Measurements from ENCODE around the gene NPVF. TPM values are rescaled to one million over a fixed set of nuclear protein-coding genes. Genes with fewer than 3 reads are reported as not detected.

Gene NPVF
- total and polyA plus RNA-seq, 5 experiments from 2014 or later = not detected

- no peaks in the 10 kb centered on the region for H3K36me3 Mint-ChIP-seq
- no peak overlapping the region for H3K4me3 Mint-ChIP-seq
- POLR2A ChIA-PET = no interaction called here
- no peak overlapping the region for H3K27ac Mint-ChIP-seq
- ATAC-seq (no peak), DNase-seq (no peak)
- H3K4me1 Mint-ChIP-seq = no peaks in the 10 kb centered on the region
- H3K9me3 Mint-ChIP-seq = no peaks in the 10 kb centered on the region
- peaks cover 12 to 33% (median 29%) of the 10 kb centered on the region in 5 donors for H3K27me3 Mint-ChIP-seq
These were observed 10.1 kb downstream of the NPVF start for GRCh38 chr7:25218191-25218590.

GRCh38 chr7:25216837-25217236, 11.4 kb downstream of the NPVF start:
- no peaks in the 10 kb centered on the region for H3K4me1 Mint-ChIP-seq
- no peaks in the 10 kb centered on the region for H3K36me3 Mint-ChIP-seq
- POLR2A ChIA-PET = no interaction called here
- peaks cover 13 to 30% (median 27%) of the 10 kb centered on the region in 5 donors for H3K27me3 Mint-ChIP-seq
- DNase-seq = peak in 3 of 10 donors; percentile 39 to 50 (median 48)
- H3K4me3 Mint-ChIP-seq = no peak overlapping the region
- no peaks in the 10 kb centered on the region for H3K9me3 Mint-ChIP-seq
- H3K27ac Mint-ChIP-seq = no peak overlapping the region
- ATAC-seq = peak in 1 of 2 donors; percentile 29

GRCh38 chr7:25215694-25216335, 12.5 kb downstream of the NPVF start:
- POLR2A ChIA-PET = no interaction called here
- H3K27me3 Mint-ChIP-seq = peaks cover 10 to 25% (median 21%) of the 10 kb centered on the region in 5 donors
- ATAC-seq = no peak

GRCh38 chr7:25208525-25209221, 19.6 kb downstream of the NPVF start:
- H3K27me3 Mint-ChIP-seq = peaks cover 16 to 59% (median 19%) of the 10 kb centered on the region in 5 donors
- H3K36me3 Mint-ChIP-seq = no peaks in the 10 kb centered on the region
- no peak overlapping the region for H3K27ac Mint-ChIP-seq
- POLR2A ChIA-PET = no interaction called here
- no peak for DNase-seq
- ATAC-seq = no peak
- H3K4me1 Mint-ChIP-seq = no peaks in the 10 kb centered on the region
- H3K4me3 Mint-ChIP-seq = no peak overlapping the region
- H3K9me3 Mint-ChIP-seq = peaks cover 0 to 5% (median 0%) of the 10 kb centered on the region in 9 donors

More at GRCh38 chr7:25215694-25216335, 12.5 kb downstream of the NPVF start:
- Mint-ChIP-seq H3K4me1 (no peaks in the 10 kb centered on the region), H3K27ac (no peak overlapping the region), H3K9me3 (no peaks in the 10 kb centered on the region), H3K4me3 (no peak overlapping the region), H3K36me3 (no peaks in the 10 kb centered on the region)
- no peak for DNase-seq

- POLR2A ChIA-PET = no interaction called here
- H3K36me3 Mint-ChIP-seq = no peaks in the 10 kb centered on the region
- ATAC-seq (no peak), DNase-seq (no peak)
- H3K9me3 Mint-ChIP-seq = peaks cover 0 to 5% (median 0%) of the 10 kb centered on the region in 9 donors
- no peaks in the 10 kb centered on the region for H3K4me1 Mint-ChIP-seq
- no peak overlapping the region for H3K27ac Mint-ChIP-seq
- H3K4me3 Mint-ChIP-seq = no peak overlapping the region
- peaks cover 19 to 59% (median 19%) of the 10 kb centered on the region in 5 donors for H3K27me3 Mint-ChIP-seq
These were observed 20.4 kb downstream of the NPVF start for GRCh38 chr7:25207887-25208286.

GRCh38 chr7:25206765-25207164, 21.5 kb downstream of the NPVF start:
- Mint-ChIP-seq H3K27me3 (peaks cover 14 to 48% (median 18%) of the 10 kb centered on the region in 5 donors), H3K4me1 (no peaks in the 10 kb centered on the region)
- POLR2A ChIA-PET = no interaction called here

DNA sequence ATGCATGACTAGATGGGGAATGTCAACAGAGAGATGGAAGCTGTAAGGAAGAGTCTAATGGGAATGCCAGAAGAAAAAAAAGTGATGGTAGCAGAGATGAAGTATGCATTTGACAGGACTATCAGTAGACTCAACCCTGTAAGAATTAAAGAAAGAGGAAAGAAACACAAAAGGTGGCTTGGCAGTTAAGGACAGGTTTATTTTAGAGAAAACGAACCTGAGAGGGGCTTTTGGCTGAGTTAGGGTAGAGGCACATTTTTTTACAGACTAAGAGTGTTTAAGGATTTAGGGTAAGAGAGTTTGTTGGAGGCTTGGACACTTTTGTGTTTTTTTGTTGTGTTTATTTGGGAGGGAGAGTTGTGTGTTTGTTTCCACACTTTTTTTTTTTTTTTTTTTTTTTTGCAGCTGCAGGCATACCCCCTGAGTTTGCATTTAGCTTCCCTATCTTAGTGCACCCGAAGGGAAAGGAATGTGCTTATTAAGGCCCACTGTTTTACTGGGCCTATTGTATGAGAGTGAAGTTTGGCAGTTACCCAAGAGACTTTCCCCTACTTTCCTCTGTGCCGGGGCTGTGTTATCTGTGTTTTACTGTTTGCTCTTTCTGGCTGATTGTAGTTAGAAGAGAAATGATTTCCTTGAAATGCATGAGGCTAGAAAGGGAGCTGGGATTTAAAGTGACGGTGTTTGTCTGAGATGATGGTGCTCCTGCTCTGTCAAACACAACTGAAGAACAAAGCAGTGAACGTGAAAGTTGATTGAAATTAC, 32.0 kb downstream of the NPVF start:
- Mint-ChIP-seq H3K4me1 (no peaks in the 10 kb centered on the region), H3K9me3 (peaks cover 0 to 13% (median 0%) of the 10 kb centered on the region in 9 donors), H3K36me3 (peaks cover 0 to 10% (median 0%) of the 10 kb centered on the region in 3 donors), H3K27ac (no peak overlapping the region), H3K4me3 (no peak overlapping the region), H3K27me3 (peaks cover 0 to 14% (median 3%) of the 10 kb centered on the region in 5 donors)
- no peak for DNase-seq
- ATAC-seq = no peak
- POLR2A ChIA-PET = no interaction called here

More at GRCh38 chr7:25206765-25207164, 21.5 kb downstream of the NPVF start:
- H3K27ac Mint-ChIP-seq = no peak overlapping the region
- H3K4me3 Mint-ChIP-seq = no peak overlapping the region
- H3K36me3 Mint-ChIP-seq = no peaks in the 10 kb centered on the region
- H3K9me3 Mint-ChIP-seq = peaks cover 0 to 5% (median 0%) of the 10 kb centered on the region in 9 donors
- ATAC-seq = no peak
- no peak for DNase-seq

DNA sequence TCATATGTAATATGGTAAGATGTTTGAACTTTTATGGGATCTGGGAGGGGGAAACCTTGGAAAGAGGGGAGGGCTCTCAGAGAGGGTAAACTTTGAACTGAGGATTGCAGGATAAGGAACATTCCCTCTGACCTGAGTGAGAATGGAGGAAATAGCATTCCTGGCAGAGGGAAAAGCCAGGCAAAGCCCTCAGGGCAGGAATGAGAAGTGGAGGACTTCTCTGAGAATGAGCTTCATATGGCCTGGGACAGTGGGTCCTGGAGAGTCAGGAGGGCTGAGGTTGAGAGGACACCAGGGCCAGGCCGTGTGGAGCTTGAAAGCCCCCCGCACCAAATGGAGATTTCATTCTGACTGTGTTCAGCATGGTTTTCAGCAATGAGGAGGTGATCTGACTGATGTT, 34.2 kb downstream of the NPVF start:
- Mint-ChIP-seq H3K4me3 (no peak overlapping the region), H3K36me3 (peaks cover 0 to 10% (median 0%) of the 10 kb centered on the region in 3 donors), H3K27ac (no peak overlapping the region), H3K27me3 (peaks cover 0 to 14% (median 3%) of the 10 kb centered on the region in 5 donors), H3K4me1 (no peaks in the 10 kb centered on the region), H3K9me3 (peaks cover 0 to 13% (median 0%) of the 10 kb centered on the region in 9 donors)
- POLR2A ChIA-PET = no interaction called here
- ATAC-seq = no peak
- DNase-seq = no peak

GRCh38 chr7:25192043-25192442, 36.2 kb downstream of the NPVF start:
- Mint-ChIP-seq H3K4me3 (no peak overlapping the region), H3K9me3 (peaks cover 0 to 13% (median 0%) of the 10 kb centered on the region in 9 donors), H3K36me3 (peaks cover 0 to 10% (median 1%) of the 10 kb centered on the region in 3 donors), H3K4me1 (no peaks in the 10 kb centered on the region), H3K27me3 (peaks cover 0 to 12% (median 5%) of the 10 kb centered on the region in 5 donors), H3K27ac (no peak overlapping the region)
- POLR2A ChIA-PET = no interaction called here
- ATAC-seq = no peak
- no peak for DNase-seq

- peaks cover 0 to 13% (median 0%) of the 10 kb centered on the region in 9 donors for H3K9me3 Mint-ChIP-seq
- no peak overlapping the region for H3K4me3 Mint-ChIP-seq
- DNase-seq (no peak), ATAC-seq (no peak)
- POLR2A ChIA-PET = no interaction called here
- peaks cover 0 to 13% (median 1%) of the 10 kb centered on the region in 5 donors for H3K27me3 Mint-ChIP-seq
- H3K27ac Mint-ChIP-seq = no peak overlapping the region
- H3K36me3 Mint-ChIP-seq = peaks cover 0 to 1% (median 0%) of the 10 kb centered on the region in 3 donors
- no peaks in the 10 kb centered on the region for H3K4me1 Mint-ChIP-seq
These were observed 39.1 kb downstream of the NPVF start for GRCh38 chr7:25189197-25189596.

DNA sequence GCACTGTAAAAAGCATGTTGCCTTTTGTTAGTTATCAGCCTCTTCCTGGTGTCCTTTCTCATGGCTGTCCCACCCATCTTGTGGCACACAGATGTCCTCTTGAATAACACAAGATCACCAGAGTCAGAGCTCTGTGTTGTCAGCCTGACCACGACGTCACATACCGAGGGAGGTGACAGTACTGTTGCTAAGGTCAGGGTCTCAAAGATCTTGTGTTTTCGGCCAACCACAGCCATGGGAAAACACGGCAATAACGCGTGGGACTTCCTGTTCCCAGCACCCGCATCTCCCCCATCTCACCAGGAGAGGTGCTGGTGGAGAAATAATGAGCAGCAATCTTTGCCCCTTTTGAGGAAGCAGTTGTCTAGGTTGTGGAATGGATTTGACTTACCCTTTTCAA, 40.4 kb downstream of the NPVF start:
- H3K9me3 Mint-ChIP-seq = peaks cover 0 to 11% (median 0%) of the 10 kb centered on the region in 9 donors
- DNase-seq (no peak), ATAC-seq (no peak)
- no peaks in the 10 kb centered on the region for H3K4me1 Mint-ChIP-seq
- peak overlapping the region in 2 of 10 donors; percentile 24 to 71 for H3K27ac Mint-ChIP-seq
- H3K4me3 Mint-ChIP-seq = no peak overlapping the region
- H3K27me3 Mint-ChIP-seq = peaks cover 0 to 11% (median 1%) of the 10 kb centered on the region in 5 donors
- POLR2A ChIA-PET = no interaction called here
- H3K36me3 Mint-ChIP-seq = peaks cover 0 to 1% (median 0%) of the 10 kb centered on the region in 3 donors

DNA sequence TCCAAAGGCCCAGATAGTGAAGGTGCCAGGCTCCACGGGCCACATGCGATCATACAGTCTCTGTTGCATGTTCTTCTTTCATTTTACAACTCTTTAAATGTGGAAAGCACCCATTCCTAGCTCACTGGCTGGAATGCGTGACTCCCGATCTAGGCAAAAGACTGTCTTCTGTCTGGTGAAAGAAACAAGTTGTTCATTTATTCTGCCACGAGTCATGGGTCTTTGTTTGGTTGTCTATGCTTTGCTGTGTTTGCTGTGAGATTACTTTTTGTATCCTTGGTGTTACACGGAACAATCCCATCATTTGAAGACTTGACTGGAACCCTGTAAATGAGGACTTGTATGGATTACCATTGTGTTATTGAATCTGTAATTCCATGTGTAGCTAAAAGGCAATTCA, 41.9 kb downstream of the NPVF start:
- H3K4me3 Mint-ChIP-seq = no peak overlapping the region
- peaks cover 0 to under 1% (median 0%) of the 10 kb centered on the region in 4 donors for H3K4me1 Mint-ChIP-seq
- DNase-seq (no peak), ATAC-seq (no peak)
- H3K9me3 Mint-ChIP-seq = no peaks in the 10 kb centered on the region
- POLR2A ChIA-PET = no interaction called here
- H3K27ac Mint-ChIP-seq = no peak overlapping the region
- peaks cover 0 to 1% (median 0%) of the 10 kb centered on the region in 3 donors for H3K36me3 Mint-ChIP-seq
- peaks cover 0 to 11% (median 1%) of the 10 kb centered on the region in 5 donors for H3K27me3 Mint-ChIP-seq

Data from naive thymus-derived CD8-positive, alpha-beta T cell (primary cell).